ENCODE results near the gene PGAM4. TPM values are rescaled to one million over a fixed set of nuclear protein-coding genes. Genes with fewer than 3 reads are reported as not detected.
"Not testable (repeated sequence)": the region's sequence is repeated elsewhere in the genome, so short reads cannot be mapped to it uniquely, and the experiment has no call there.

The PGAM4 gene
- total RNA-seq, 2 experiments from 2014 or later: not detected

DNA sequence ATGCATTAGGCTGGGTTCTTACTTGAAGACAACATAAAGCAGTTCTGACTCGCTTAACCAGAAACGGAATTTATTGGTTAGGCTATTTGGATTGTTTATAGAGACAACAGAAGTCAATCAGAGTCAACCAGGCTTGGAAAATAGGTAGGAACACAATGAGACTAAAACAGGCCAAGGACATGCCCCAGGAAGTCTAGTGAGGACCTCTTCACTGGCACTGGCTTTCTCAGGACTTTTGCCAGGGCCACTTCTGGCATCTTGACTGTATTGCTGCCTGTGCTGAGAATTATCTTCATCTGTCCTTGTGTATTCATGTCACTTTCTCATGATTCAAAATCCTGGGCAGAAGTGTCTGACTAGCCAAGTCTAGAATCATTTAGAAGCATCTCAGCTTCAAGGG lies 19.6 kb downstream of the PGAM4 start:
- Mint-ChIP-seq H3K4me3 (no peak overlapping the region), H3K27ac (no peak overlapping the region), H3K9me3 (ENCODE audit: low read depth) (no peaks in the 10 kb centered on the region), H3K36me3 (peaks cover 2% of the 10 kb centered on the region), H3K4me1 (peaks cover 7% of the 10 kb centered on the region), H3K27me3 (no peaks in the 10 kb centered on the region)
- CTCF ChIA-PET: no interaction called here
- ATAC-seq (no peak), DNase-seq (no peak)

DNA sequence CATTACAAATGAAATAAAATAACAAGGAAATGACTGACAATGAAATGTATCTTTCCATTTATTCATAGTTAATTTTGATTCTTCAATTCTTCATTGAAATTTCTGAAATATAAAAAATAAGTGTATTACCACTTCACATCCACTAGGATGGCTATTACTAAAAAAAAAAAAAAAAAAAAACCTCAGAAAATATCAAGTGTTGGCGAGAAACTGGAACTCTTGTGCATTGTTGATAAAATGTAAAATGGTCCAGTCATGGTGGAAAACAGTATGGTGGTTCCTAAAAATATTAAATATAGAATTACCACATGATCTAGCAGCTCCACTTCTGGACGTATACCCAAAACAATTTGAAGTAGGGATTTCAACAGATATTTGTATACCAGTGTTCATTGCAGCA lies 22.9 kb downstream of the PGAM4 start:
- no peak for ATAC-seq
- H3K9me3 Mint-ChIP-seq (ENCODE audit: low read depth): no peaks in the 10 kb centered on the region
- H3K36me3 Mint-ChIP-seq: peaks cover 2% of the 10 kb centered on the region
- CTCF ChIA-PET: no interaction called here
- H3K27ac Mint-ChIP-seq: no peak overlapping the region
- H3K4me1 Mint-ChIP-seq: peaks cover 3% of the 10 kb centered on the region
- no peak for DNase-seq
- no peaks in the 10 kb centered on the region for H3K27me3 Mint-ChIP-seq
- no peak overlapping the region for H3K4me3 Mint-ChIP-seq

DNA sequence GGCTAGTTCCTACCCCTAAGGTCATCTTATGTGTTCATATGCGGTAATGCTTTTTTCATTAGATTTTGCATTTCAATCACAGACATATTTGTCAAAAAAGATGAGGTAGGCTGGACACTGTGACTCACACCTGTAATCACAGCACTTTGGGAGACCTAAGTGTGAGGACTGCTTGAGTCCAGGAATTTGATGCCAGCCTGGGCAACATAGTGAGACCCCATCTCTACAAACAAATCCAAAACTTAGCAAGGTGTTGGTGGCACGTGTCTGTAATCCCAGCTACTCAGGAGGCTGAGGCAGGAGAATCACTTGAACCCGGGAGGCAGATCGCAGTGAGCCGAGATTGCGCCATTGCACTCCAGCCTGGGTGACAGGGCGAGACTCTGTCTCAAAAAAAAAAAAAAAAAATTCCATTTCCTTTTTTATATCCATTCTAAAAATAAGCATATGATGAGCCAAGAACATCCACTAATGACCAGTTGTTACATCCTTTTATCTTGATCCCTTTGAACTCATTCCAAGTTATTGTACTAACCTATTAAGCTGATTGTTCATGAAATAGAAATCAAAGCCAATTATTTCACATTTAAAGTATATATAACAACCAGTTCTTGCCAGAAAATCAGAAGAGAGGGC lies 23.4 kb downstream of the PGAM4 start:
- Mint-ChIP-seq H3K9me3 (ENCODE audit: low read depth) (no peaks in the 10 kb centered on the region), H3K27me3 (no peaks in the 10 kb centered on the region), H3K4me3 (no peak overlapping the region), H3K27ac (no peak overlapping the region), H3K4me1 (peaks cover 3% of the 10 kb centered on the region), H3K36me3 (peaks cover 2% of the 10 kb centered on the region)
- DNase-seq: no peak
- no peak for ATAC-seq
- CTCF ChIA-PET: no interaction called here

DNA sequence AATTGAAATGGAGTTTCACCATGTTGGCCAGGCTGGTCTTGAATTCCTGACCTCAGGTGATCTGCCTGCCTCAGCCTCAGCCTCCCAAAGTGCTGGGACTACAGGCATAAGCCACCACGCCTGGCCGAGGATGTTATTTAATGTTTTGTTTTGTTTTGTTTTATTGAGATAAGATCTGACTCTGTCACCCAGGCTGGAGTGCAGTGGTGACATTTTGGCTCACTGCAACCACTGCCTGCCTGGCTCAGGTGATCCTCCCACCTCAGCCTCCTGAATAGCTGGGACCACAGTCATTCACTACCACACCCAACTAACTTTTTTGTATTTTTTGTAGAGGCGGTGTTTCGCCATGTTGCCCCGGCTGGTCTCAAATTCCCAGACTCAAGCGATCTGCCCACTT lies 24.4 kb downstream of the PGAM4 start:
- DNase-seq; H3K4me1 Mint-ChIP-seq; CTCF ChIA-PET; H3K27me3 Mint-ChIP-seq; H3K36me3 Mint-ChIP-seq; H3K9me3 Mint-ChIP-seq (ENCODE audit: low read depth); H3K27ac Mint-ChIP-seq; ATAC-seq; H3K4me3 Mint-ChIP-seq: not testable (repeated sequence)

DNA sequence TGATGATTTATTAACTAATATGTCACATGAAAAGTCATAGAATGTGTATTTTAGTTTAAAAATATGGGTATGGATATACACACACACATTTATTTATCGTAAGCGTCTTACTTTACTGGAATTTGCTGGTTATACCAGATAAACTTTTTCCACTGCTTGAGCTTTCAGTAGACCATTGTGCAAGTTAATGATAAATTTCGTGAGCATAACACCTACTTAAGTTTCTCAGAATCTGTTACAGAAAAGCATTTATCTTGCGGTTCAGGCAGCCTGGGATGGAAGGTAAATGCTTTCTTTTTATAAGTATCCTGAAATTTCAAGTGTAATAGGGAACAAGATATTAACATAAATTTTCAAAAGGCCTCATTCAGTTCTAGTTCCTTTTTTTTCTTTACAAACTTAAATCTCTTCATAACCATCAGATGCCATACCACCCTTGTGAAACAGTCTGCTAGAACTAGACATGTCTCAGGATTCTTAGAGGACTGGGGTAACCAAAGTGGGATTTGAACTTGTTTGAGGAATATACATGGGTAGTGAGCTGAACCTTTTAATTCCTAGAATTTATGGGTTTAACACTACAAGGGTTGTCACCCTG lies 31.3 kb downstream of the PGAM4 start:
- CTCF ChIA-PET: no interaction called here
- no peak for ATAC-seq
- Mint-ChIP-seq H3K9me3 (ENCODE audit: low read depth) (no peaks in the 10 kb centered on the region), H3K27ac (no peak overlapping the region), H3K36me3 (no peaks in the 10 kb centered on the region), H3K4me1 (peaks cover 1% of the 10 kb centered on the region), H3K4me3 (no peak overlapping the region), H3K27me3 (no peaks in the 10 kb centered on the region)
- DNase-seq: no peak

DNA sequence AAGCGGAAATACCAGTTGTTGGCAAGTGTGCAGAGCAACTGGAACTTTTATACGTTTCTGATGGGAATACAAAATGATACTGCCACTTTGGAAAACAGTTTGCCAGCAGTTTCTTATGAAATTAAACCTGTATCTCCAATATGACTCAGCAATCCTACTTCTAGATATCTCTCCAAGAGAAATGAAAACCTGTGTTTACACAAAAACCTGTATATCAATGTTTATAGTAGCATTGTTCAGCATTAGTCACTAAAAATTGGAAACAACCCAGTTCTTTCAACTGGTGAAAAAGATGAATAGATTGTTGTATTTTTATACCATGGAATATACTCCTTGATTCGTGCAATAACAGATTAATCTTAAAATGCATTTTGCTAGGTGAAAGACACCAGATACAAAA lies 32.1 kb downstream of the PGAM4 start:
- Mint-ChIP-seq H3K36me3 (no peaks in the 10 kb centered on the region), H3K4me3 (no peak overlapping the region), H3K4me1 (no peaks in the 10 kb centered on the region), H3K9me3 (ENCODE audit: low read depth) (no peaks in the 10 kb centered on the region), H3K27me3 (no peaks in the 10 kb centered on the region), H3K27ac (no peak overlapping the region)
- DNase-seq (no peak), ATAC-seq (no peak)
- CTCF ChIA-PET: no interaction called here

DNA sequence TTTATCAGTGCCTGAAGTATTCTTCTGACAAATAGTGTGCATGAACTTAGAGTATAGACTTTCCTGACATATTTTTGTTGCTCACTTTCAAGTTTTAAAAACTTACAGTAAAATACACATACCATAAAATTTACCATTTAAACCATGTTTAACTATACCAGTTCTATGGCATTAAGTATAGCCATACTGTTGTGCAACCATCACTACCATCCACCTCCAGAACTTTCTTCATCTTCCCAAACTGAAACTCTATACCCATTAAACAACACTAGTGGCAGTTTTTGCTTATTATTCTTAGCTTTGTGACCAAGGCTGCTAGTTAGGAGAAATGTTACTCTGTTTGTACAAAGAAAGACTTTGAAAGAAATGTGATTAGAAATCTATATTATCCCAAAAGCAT lies 33.1 kb downstream of the PGAM4 start:
- ATAC-seq (no peak), DNase-seq (no peak)
- no peaks in the 10 kb centered on the region for H3K4me1 Mint-ChIP-seq
- H3K9me3 Mint-ChIP-seq (ENCODE audit: low read depth): no peaks in the 10 kb centered on the region
- no peak overlapping the region for H3K27ac Mint-ChIP-seq
- H3K27me3 Mint-ChIP-seq: no peaks in the 10 kb centered on the region
- H3K36me3 Mint-ChIP-seq: no peaks in the 10 kb centered on the region
- no peak overlapping the region for H3K4me3 Mint-ChIP-seq
- CTCF ChIA-PET: no interaction called here

DNA sequence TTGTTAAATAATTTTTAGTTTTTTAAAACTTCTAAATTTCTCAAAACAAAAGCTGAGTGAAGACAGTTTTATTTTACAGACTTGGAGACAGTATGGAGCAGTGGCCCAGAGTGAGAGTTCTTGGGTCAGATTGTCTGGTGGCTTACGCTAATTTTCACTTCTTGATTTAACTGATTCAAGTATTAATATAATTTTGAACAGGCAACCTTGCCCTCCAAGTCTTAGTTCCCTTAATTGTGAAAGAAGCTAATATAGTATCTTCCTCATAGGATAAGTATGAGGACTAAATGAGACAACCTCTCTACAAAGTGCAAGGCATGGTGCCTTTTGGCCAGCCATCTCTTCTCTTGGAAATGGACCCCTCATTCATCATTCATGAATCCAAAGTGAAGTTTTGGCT lies 33.6 kb downstream of the PGAM4 start:
- H3K27me3 Mint-ChIP-seq: no peaks in the 10 kb centered on the region
- ATAC-seq (no peak), DNase-seq (no peak)
- CTCF ChIA-PET: no interaction called here
- no peaks in the 10 kb centered on the region for H3K36me3 Mint-ChIP-seq
- no peak overlapping the region for H3K27ac Mint-ChIP-seq
- no peaks in the 10 kb centered on the region for H3K4me1 Mint-ChIP-seq
- no peaks in the 10 kb centered on the region for H3K9me3 Mint-ChIP-seq (ENCODE audit: low read depth)
- no peak overlapping the region for H3K4me3 Mint-ChIP-seq

DNA sequence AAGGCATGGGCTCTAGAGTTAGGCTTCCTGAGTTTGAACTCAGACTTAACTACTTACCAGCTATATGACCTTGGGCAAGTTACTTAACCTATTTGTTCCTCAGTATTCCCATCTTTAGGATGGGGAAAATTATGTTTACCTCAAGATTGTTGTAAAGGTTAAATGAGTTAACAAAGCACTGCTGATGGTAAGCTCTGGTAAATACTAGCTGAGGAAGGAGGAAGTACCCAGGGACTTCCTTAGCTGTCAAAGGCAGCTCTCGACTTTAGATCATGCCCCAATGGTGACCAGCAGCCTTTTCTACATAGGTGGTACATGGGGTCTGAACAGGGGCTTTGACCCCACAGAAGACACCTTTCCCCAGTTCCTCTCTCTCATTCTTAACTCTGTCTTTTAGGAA lies 38.9 kb downstream of the PGAM4 start:
- Mint-ChIP-seq H3K4me3 (no peak overlapping the region), H3K27ac (no peak overlapping the region), H3K9me3 (ENCODE audit: low read depth) (no peaks in the 10 kb centered on the region), H3K27me3 (no peaks in the 10 kb centered on the region), H3K4me1 (no peaks in the 10 kb centered on the region), H3K36me3 (peaks cover 2% of the 10 kb centered on the region)
- ATAC-seq: no peak
- DNase-seq: no peak
- CTCF ChIA-PET: interaction anchor here (1.2 kb wide), 1 partner anchor 9 kb away, joined by 3 read pairs; no protein-coding TSS in a partner anchor

DNA sequence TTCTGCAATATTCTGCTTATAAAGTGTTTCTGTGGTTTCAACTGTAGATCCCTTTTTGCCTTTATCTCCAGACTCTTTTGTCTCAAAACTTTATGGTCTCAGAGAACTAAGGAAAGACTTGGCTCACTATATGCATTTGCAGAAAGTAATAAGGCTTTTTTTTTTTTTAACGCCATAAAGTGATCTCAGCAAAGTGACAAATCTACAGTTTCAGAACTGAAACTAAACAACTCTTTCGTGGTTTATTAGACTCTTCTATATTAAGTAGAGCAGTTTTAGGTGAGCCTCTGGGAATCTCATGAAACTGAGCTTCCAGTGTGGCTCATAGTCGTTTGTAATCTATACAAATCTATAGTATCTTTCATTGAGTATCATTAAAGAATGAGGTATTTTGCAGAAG lies 43.7 kb downstream of the PGAM4 start:
- no peaks in the 10 kb centered on the region for H3K27me3 Mint-ChIP-seq
- peaks cover 4% of the 10 kb centered on the region for H3K36me3 Mint-ChIP-seq
- peak overlapping the region; percentile 26 for H3K4me3 Mint-ChIP-seq
- CTCF ChIA-PET: no interaction called here
- H3K27ac Mint-ChIP-seq: no peak overlapping the region
- no peaks in the 10 kb centered on the region for H3K4me1 Mint-ChIP-seq
- peaks cover 3% of the 10 kb centered on the region for H3K9me3 Mint-ChIP-seq (ENCODE audit: low read depth)
- ATAC-seq (no peak), DNase-seq (no peak)

DNA sequence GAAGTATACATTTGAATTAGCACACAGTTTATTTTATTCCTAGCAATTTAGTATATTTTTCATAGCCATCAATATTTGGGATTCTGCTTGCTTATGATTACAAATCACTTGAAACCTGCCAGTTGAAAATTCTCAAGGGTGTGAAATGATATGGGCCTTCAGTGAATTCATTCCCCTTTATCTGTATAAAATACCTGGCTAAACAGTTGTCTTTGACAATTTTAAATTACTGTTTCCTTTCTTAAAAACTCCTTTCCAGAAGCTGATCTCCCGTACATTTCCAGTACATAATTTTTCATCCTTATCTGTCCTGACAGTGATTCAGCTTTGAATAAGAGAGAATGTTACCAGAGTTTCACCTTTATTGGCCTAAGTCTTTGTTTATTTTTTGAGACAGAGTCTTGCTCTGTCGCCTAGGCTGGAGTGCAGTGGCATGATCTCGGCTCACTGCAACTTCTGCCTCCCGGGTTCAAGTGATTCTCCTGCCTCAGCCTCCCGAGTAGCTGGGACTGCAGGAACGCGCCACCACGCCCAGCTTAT lies 45.0 kb downstream of the PGAM4 start:
- CTCF ChIA-PET: no interaction called here
- Mint-ChIP-seq H3K4me1 (no peaks in the 10 kb centered on the region), H3K27ac (no peak overlapping the region), H3K27me3 (no peaks in the 10 kb centered on the region), H3K9me3 (ENCODE audit: low read depth) (peaks cover 3% of the 10 kb centered on the region), H3K4me3 (no peak overlapping the region), H3K36me3 (peaks cover 4% of the 10 kb centered on the region)
- no peak for DNase-seq
- no peak for ATAC-seq

DNA sequence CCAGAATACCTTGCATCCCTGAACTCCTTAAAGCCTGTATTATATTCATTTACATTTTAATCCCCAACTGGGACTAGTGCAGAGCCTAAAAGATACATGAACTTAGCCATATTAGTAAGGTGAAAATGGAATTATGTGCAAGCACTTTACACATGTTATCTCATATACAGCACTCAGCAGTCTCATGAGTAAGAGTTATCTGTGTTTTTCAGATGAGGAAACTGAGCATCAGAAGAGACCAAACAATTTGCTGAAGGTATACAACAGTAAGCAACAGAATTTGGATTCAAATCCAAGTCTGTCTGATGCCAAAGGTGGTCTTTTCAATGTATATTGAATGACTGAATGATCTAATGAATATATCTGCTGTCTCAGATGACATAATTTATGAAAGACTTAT lies 46.7 kb downstream of the PGAM4 start:
- no peaks in the 10 kb centered on the region for H3K27me3 Mint-ChIP-seq
- ATAC-seq: no peak
- CTCF ChIA-PET: interaction anchor here (1.3 kb wide), 1 partner anchor 7 kb away, joined by 3 read pairs; no protein-coding TSS in a partner anchor

DNA sequence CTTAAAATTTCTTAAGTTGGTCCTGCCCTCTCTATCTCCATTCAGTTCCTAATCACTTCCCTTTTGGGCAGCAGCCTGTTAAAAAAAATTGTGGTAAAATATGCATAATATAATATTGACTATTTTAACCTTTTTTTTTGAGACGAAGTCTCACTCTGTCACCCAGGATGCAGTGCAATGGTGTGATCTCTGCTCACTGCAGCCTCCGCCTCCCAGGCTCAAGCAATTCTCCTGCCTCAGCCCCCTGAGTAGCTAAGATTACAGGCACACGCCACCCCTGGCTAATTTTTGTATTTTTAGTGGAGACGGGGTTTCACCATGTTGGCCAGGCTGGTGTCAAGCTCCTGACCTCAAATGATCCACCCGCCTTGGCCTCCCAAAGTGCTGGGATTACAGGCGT lies 50.1 kb downstream of the PGAM4 start:
- CTCF ChIA-PET: interaction anchor here (2.0 kb wide), 1 partner anchor 105 kb away, joined by 4 read pairs; no protein-coding TSS in a partner anchor
- not testable (repeated sequence) for H3K27ac Mint-ChIP-seq; ATAC-seq; H3K4me3 Mint-ChIP-seq; H3K27me3 Mint-ChIP-seq; H3K9me3 Mint-ChIP-seq (ENCODE audit: low read depth); DNase-seq; H3K36me3 Mint-ChIP-seq
- peaks cover 15% of the 10 kb centered on the region for H3K4me1 Mint-ChIP-seq

More for the DNA sequence above, 46.7 kb downstream of the PGAM4 start:
- H3K27ac Mint-ChIP-seq: no peak overlapping the region
- H3K4me1 Mint-ChIP-seq: peaks cover 4% of the 10 kb centered on the region
- H3K4me3 Mint-ChIP-seq: no peak overlapping the region
- no peak for DNase-seq
- H3K36me3 Mint-ChIP-seq: peaks cover 2% of the 10 kb centered on the region
- H3K9me3 Mint-ChIP-seq (ENCODE audit: low read depth): peaks cover 3% of the 10 kb centered on the region

DNA sequence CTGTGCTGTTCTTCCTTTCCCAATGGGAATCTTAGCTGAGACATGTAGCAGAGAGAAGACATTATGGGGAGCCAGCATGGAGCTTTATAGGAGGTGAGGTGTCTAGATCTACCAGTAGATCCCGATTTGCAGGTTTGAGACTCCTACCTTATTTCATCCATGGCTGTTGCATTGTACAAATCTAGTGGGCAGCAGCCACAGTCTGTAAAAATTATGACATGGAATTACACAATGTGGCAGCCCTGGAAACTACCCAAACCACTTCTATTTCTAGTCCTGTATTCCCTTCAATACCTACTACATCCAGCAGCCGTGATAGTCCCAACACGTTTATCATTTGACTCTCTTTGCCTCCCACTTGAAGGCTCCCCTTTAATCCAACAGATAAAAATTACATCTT lies 50.9 kb downstream of the PGAM4 start:
- peaks cover 16% of the 10 kb centered on the region for H3K4me1 Mint-ChIP-seq
- peaks cover 3% of the 10 kb centered on the region for H3K9me3 Mint-ChIP-seq (ENCODE audit: low read depth)
- ATAC-seq (no peak), DNase-seq (no peak)
- H3K36me3 Mint-ChIP-seq: peaks cover 2% of the 10 kb centered on the region
- no peaks in the 10 kb centered on the region for H3K27me3 Mint-ChIP-seq
- CTCF ChIA-PET: no interaction called here
- H3K27ac Mint-ChIP-seq: no peak overlapping the region
- H3K4me3 Mint-ChIP-seq: no peak overlapping the region

Measured in activated CD8-positive, alpha-beta memory T cell treated with anti-CD3 and anti-CD28 coated beads, Interleukin-2, amount 10 ng/mL, durations not matched to agents 7 days and 5 days (primary cell).